CD8-positive, alpha-beta memory T cell (primary cell): ENCODE data around the gene SOCS3. TPM values are rescaled to one million over a fixed set of nuclear protein-coding genes. Genes with fewer than 3 reads are reported as not detected.
A peak's percentile ranks its signal among the peaks of the same experiment; 100 is the strongest.

Experiments
- CTCF ChIA-PET: fragments of 350-600 bp; sonication (Branson Sonifier 250); formaldehyde crosslinking; loops from one replicate; lab custom pipeline; 2021; ENCODE audit warnings: antibody characterized with exemption; lab: Charles Lee
- POLR2A ChIA-PET: fragments of 350-600 bp; sonication (Branson Sonifier 250); formaldehyde crosslinking; loops from one replicate; lab custom pipeline; 2021; ENCODE audit warnings: antibody characterized with exemption; lab: Charles Lee
- DNase-seq, 5 donors: peaks; one replicate each; pipeline versions ENCODE4 v3.0.0 to v3.0.0-alpha.2; 2020 to 2022; ENCODE audit warnings: mixed read lengths in 1 of 5
- H3K27ac ChIP-seq: one replicate; pipeline ENCODE4 v1.7.0; 2013; ENCODE audit warnings: low read depth, mild to moderate bottlenecking, low read length, moderate library complexity
- H3K27me3 ChIP-seq: 2 replicates; pipeline ENCODE4 v1.7.0; 2013; ENCODE audit warnings: low read length, mild to moderate bottlenecking; ENCODE audit not compliant: insufficient read depth, poor library complexity, severe bottlenecking
- H3K36me3 ChIP-seq: 2 replicates; pipeline ENCODE4 v1.7.0; 2013; ENCODE audit warnings: mild to moderate bottlenecking, low read length, moderate library complexity; ENCODE audit not compliant: insufficient read depth
- H3K4me1 ChIP-seq: 2 replicates; pipeline ENCODE4 v1.7.0; 2013; ENCODE audit warnings: mild to moderate bottlenecking, low read length, moderate library complexity; ENCODE audit not compliant: insufficient read depth
- H3K4me3 ChIP-seq: 2 replicates; pipeline ENCODE4 v1.7.0; 2013; ENCODE audit warnings: mild to moderate bottlenecking, low read length
- H3K9me3 ChIP-seq: 2 replicates; pipeline ENCODE4 v1.7.0; 2013; ENCODE audit warnings: mild to moderate bottlenecking, low read length
- H3K27ac Mint-ChIP-seq, 8 donors: one replicate each; pipeline ENCODE4 v1.8.0; 2020 to 2021; ENCODE audit warnings: mixed read lengths in 8 of 8, mild to moderate bottlenecking in 6 of 8, inconsistent platforms in 3 of 8, moderate library complexity in 3 of 8
- H3K27me3 Mint-ChIP-seq, 2 donors: one replicate each; pipeline ENCODE4 v1.8.0; 2020 to 2021; ENCODE audit warnings: mixed read lengths in 2 of 2, mild to moderate bottlenecking in 1 of 2, moderate library complexity in 1 of 2
- H3K36me3 Mint-ChIP-seq, 3 donors: one replicate each; pipeline ENCODE4 v1.8.0; 2020 to 2021; ENCODE audit warnings: mixed read lengths in 3 of 3, inconsistent platforms in 1 of 3, mild to moderate bottlenecking in 1 of 3
- H3K4me1 Mint-ChIP-seq, 3 donors: one replicate each; pipeline ENCODE4 v1.8.0; 2020 to 2021; ENCODE audit warnings: mixed read lengths in 3 of 3, inconsistent platforms in 1 of 3, mild to moderate bottlenecking in 1 of 3
- H3K4me3 Mint-ChIP-seq, 7 donors: one replicate each; pipeline ENCODE4 v1.8.0; 2020 to 2021; ENCODE audit warnings: mixed read lengths in 7 of 7, mild to moderate bottlenecking in 6 of 7, moderate library complexity in 4 of 7, inconsistent platforms in 2 of 7
- H3K9me3 Mint-ChIP-seq, 5 donors: one replicate each; pipeline ENCODE4 v1.8.0; 2020 to 2022; ENCODE audit warnings: mixed read lengths in 5 of 5, mild to moderate bottlenecking in 3 of 5, moderate library complexity in 2 of 5, inconsistent platforms in 1 of 5
- polyA plus RNA-seq: library from polyadenylated mRNA; unstranded; fragments of 300-500 nt; fragmentation: Illumina TruSeq; gene quantifications from one replicate; pipeline ENCODE4 v1.2.3, GENCODE V29; 2021
- total RNA-seq, 2 experiments: library from RNA; stranded (reverse); gene quantifications; one replicate each; pipeline ENCODE4 v1.2.3, GENCODE V29; 2021

SOCS3 gene
- total and polyA plus RNA-seq, 3 experiments from 2014 or later, result 26.9 to 38.9 (median 27.4) TPM

DNA sequence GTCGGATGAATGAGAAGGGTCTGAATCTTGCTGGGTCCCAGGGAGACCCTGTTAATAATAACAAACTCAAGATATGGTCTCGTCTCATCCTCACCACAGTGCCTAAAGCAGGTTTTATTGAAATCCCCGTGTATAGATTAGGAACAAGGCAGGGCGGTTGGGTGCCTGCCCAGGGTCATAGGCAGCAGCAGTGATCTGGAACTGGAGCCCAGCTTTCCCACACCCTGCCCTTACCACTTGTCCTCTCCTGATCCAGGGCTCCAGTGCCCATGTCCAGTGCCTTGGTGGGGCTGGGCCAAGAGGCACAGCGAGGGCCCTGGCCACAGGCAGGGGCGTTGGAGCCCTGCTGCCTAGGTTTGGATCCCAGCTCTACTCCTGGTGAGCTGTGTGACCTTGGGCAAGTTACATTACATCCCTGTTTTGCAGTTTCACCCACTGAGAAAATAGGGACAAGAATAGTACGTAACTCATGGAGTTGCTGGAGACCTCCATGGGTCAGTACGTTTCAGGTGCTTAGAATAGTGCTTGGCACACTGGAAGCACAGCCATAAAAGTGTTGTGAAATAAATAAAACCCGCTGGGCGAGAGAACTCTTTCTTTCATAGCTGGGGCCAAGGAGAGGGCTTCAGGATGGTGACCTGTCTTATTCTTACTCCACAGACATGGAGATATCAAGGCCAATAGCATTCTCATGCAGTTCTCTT is 13.9 kb downstream of the SOCS3 start:
- Histone ChIP-seq H3K27me3 (no peaks in the 10 kb centered on the region), H3K27ac (no peak overlapping the region), H3K36me3 (no peaks in the 10 kb centered on the region), H3K9me3 (no peaks in the 10 kb centered on the region), H3K4me1 (peaks cover 72% of the 10 kb centered on the region), H3K4me3 (no peak overlapping the region)
- peak overlapping the region in 3 of 8 donors; percentile 14 to 92 (median 79) for H3K27ac Mint-ChIP-seq
- H3K4me1 Mint-ChIP-seq, result peaks cover 61 to 79% (median 70%) of the 10 kb centered on the region in 3 donors
- no peaks in the 10 kb centered on the region for H3K9me3 Mint-ChIP-seq
- DNase-seq, result no peak
- POLR2A ChIA-PET, result no interaction called here
- H3K36me3 Mint-ChIP-seq, result no peaks in the 10 kb centered on the region
- peaks cover 0 to 1% of the 10 kb centered on the region in 2 donors for H3K27me3 Mint-ChIP-seq
- CTCF ChIA-PET, result interaction anchor here (2.4 kb wide), 1 partner anchor 14 kb away, joined by 9 read pairs; the partner anchor contains the start of gene SOCS3
- H3K4me3 Mint-ChIP-seq, result peak overlapping the region in 2 of 7 donors; percentile 3 to 9

DNA sequence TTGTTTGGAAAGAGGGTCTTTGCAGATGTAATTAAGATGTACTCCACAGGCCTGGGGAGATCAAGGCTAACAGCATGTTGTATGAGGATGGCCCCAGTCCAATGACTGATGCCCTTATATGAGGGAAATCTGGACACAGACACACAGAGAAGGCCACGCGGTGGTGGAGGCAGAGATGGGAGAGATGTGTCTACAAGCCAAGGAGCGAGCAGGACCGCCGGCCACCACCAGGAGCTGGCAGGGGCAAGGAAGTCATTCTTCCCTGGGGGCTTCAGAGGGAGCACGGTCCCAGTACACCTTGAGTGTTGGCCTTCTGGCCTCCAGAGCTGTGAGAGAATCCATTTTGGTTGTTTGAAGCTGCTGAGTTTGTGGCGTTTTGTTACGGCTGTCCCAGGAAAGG is 14.7 kb downstream of the SOCS3 start:
- Mint-ChIP-seq H3K27me3 (peaks cover 0 to 1% of the 10 kb centered on the region in 2 donors), H3K27ac (peak overlapping the region in 7 of 8 donors; percentile 4 to 92 (median 70)), H3K9me3 (no peaks in the 10 kb centered on the region), H3K4me3 (peak overlapping the region in 1 of 7 donors; percentile 40), H3K4me1 (peaks cover 63 to 78% (median 72%) of the 10 kb centered on the region in 3 donors), H3K36me3 (no peaks in the 10 kb centered on the region)
- ChIA-PET POLR2A (no interaction called here), CTCF (interaction anchor here (1.3 to 2.4 kb wide), 2 partner anchors 15 to 16 kb away, joined by 5 to 9 read pairs; partner anchors contain the start of gene SOCS3)
- DNase-seq, result no peak
- H3K36me3 ChIP-seq, result no peaks in the 10 kb centered on the region
- H3K4me3 ChIP-seq, result no peak overlapping the region
- no peaks in the 10 kb centered on the region for H3K27me3 ChIP-seq
- no peaks in the 10 kb centered on the region for H3K9me3 ChIP-seq
- H3K27ac ChIP-seq, result no peak overlapping the region
- H3K4me1 ChIP-seq, result peaks cover 71% of the 10 kb centered on the region

DNA sequence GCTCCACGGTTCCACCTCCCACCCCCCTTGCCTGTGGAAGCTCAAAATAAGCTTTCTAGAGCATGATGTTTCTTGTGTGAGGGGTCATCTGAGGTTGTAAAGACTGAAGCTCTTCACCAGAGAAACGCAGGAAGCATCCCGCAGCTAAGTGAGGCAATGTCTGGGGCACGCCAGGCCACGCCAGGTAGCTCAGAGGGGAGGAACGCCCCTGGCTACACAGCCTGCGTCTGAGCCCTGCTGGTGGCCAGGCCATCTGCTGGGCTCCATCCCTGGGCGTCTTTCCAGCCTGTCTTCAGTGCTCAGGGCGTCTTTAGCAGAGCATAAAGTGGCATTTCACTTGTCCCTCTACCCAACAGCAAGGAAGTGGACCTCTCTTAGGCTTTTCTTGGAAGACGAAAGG is 15.2 kb downstream of the SOCS3 start:
- H3K36me3 Mint-ChIP-seq, result no peaks in the 10 kb centered on the region
- H3K27ac Mint-ChIP-seq, result peak overlapping the region in 7 of 8 donors; percentile 4 to 92 (median 75)
- POLR2A ChIA-PET, result interaction anchor here (1.1 to 2.9 kb wide), 6 partner anchors 10 to 30 kb away, joined by 3 to 17 read pairs (median 5); no protein-coding TSS in a partner anchor
- H3K9me3 Mint-ChIP-seq, result no peaks in the 10 kb centered on the region
- Histone ChIP-seq H3K27ac (no peak overlapping the region), H3K27me3 (no peaks in the 10 kb centered on the region), H3K9me3 (no peaks in the 10 kb centered on the region), H3K4me3 (peak overlapping the region; percentile 45), H3K4me1 (peaks cover 76% of the 10 kb centered on the region), H3K36me3 (no peaks in the 10 kb centered on the region)
- H3K4me1 Mint-ChIP-seq, result peaks cover 63 to 76% (median 72%) of the 10 kb centered on the region in 3 donors
- H3K4me3 Mint-ChIP-seq, result peak overlapping the region in 5 of 7 donors; percentile 26 to 83 (median 48)
- CTCF ChIA-PET, result interaction anchor here (1.0 to 3.6 kb wide), 5 partner anchors 14 to 93 kb away, joined by 3 to 27 read pairs (median 4); partner anchors contain the start of gene SOCS3
- DNase-seq, result no peak
- peaks cover 0 to 1% of the 10 kb centered on the region in 2 donors for H3K27me3 Mint-ChIP-seq

DNA sequence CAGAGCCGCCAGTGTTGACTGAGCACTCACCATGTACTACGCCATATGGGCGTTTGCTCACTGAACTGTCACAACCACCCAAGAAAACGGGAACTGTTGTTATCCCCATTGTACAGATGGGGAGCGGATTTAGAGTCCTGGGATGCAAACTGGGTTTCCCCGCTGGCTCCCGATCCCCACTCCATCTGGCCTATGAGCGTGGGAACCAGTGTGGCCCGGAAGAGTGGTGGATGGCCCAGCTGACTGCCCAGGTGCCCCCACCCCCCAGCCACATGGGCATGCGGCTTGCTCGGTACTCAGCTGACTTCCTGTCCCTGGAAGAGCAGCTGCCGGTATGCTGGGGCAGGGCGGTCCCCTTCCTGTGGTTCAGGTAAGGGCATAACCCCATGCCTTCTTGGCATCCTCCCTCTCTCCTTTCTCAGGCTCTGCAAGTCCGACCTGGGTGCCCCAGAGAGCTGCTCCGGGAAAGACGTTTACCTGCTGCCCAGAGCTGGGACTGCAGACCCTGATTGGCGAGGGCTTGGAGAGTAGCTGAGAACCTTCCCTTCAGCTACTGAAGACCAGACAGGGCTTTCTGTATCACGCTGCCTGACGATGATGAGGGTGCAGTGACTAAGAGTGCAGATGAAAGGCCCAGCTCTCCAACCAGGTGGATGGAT is 16.2 kb downstream of the SOCS3 start:
- ChIA-PET CTCF (interaction anchor here (0.8 to 3.6 kb wide), 10 partner anchors 13 to 92 kb away, joined by 3 to 27 read pairs (median 4); partner anchors contain the start of gene SOCS3), POLR2A (interaction anchor here (0.7 to 2.9 kb wide), 8 partner anchors 9 to 54 kb away, joined by 3 to 17 read pairs (median 5); no protein-coding TSS in a partner anchor)
- H3K9me3 ChIP-seq, result no peaks in the 10 kb centered on the region
- peak; percentile 51 to 86 (median 83) for DNase-seq
- Mint-ChIP-seq H3K36me3 (no peaks in the 10 kb centered on the region), H3K27ac (peak overlapping the region; percentile 89 to 98 (median 96)), H3K4me3 (peak overlapping the region; percentile 63 to 83 (median 80)), H3K27me3 (no peaks in the 10 kb centered on the region), H3K4me1 (peaks cover 67 to 77% (median 73%) of the 10 kb centered on the region in 3 donors), H3K9me3 (no peaks in the 10 kb centered on the region)
- no peaks in the 10 kb centered on the region for H3K27me3 ChIP-seq
- peak overlapping the region; percentile 54 for H3K4me3 ChIP-seq
- H3K27ac ChIP-seq, result peak overlapping the region; percentile 66
- H3K36me3 ChIP-seq, result no peaks in the 10 kb centered on the region
- peaks cover 85% of the 10 kb centered on the region for H3K4me1 ChIP-seq

DNA sequence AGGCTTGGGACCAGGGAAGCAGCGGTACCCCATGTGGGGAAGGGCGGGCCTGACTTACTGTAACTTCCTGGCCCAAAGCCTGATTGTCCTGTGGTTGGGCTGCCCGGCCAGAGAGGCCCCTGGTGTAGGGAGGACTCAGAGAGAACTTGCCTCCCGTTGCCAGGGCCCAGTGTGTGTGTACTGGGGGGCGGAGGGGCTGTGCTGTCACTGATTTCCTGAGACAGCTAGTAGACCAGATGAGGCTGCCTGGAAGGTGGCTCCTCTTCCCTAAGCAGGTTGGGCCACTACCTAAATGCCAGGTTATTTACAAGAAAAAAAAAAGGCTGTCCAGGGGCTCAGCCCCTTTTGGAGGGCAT is 16.7 kb downstream of the SOCS3 start:
- H3K27me3 ChIP-seq, result no peaks in the 10 kb centered on the region
- peak overlapping the region; percentile 89 to 98 (median 96) for H3K27ac Mint-ChIP-seq
- no peaks in the 10 kb centered on the region for H3K36me3 ChIP-seq
- peak overlapping the region; percentile 66 for H3K27ac ChIP-seq
- no peak for DNase-seq
- H3K4me3 Mint-ChIP-seq, result peak overlapping the region; percentile 63 to 83 (median 80)
- H3K9me3 Mint-ChIP-seq, result no peaks in the 10 kb centered on the region
- H3K4me3 ChIP-seq, result peak overlapping the region; percentile 54
- CTCF ChIA-PET, result interaction anchor here (1.0 to 3.6 kb wide), 5 partner anchors 13 to 69 kb away, joined by 3 to 27 read pairs (median 4); partner anchors contain the start of gene SOCS3
- H3K36me3 Mint-ChIP-seq, result no peaks in the 10 kb centered on the region
- H3K27me3 Mint-ChIP-seq, result no peaks in the 10 kb centered on the region
- POLR2A ChIA-PET, result interaction anchor here (0.5 to 2.9 kb wide), 4 partner anchors 12 to 237 kb away, joined by 3 to 17 read pairs (median 4); no protein-coding TSS in a partner anchor
- peaks cover 86% of the 10 kb centered on the region for H3K4me1 ChIP-seq
- H3K4me1 Mint-ChIP-seq, result peaks cover 65 to 72% (median 72%) of the 10 kb centered on the region in 3 donors
- no peaks in the 10 kb centered on the region for H3K9me3 ChIP-seq

DNA sequence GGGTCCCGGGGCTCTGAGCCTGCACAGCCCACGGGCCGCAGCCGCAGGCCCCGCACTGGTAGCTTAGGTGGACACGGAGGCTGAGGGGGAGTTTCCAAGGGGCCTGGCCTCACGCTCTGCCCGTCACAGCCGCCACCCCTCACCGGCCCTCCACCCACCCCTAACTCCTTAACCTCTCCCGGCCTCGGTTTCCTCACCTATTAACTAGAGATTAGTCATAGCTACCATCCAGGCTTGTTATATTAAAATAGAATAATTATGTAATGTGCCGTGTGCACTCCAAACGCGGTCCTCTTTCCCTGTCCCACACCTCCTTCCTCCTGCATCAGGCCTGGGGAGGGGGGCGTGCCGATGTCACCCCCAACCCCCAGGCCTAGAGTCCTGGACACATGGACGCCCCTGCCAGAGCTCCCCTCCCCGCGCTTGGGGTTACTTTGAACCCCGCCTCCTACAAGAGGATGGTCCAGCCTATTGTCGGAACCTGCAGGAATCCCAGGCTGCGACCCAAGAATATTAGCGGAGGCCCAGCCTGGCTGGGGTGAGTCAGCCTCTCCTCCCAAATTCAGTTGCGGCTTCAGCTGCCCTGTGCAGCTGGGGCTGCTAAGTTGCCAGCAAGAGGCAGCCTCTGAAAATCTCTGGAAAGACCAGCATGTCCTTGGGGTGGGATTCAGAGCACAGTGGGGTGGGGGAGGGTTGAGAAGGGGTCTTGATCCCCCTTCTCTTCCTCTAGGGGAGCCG is 17.3 kb downstream of the SOCS3 start:
- peak overlapping the region; percentile 54 for H3K4me3 ChIP-seq
- CTCF ChIA-PET, result interaction anchor here (1.0 to 3.6 kb wide), 3 partner anchors 14 to 30 kb away, joined by 3 to 27 read pairs (median 4); partner anchors contain the start of gene SOCS3
- H3K4me1 Mint-ChIP-seq, result peaks cover 60 to 70% (median 67%) of the 10 kb centered on the region in 3 donors

More for the DNA sequence above, 17.3 kb downstream of the SOCS3 start:
- Histone ChIP-seq H3K4me1 (peaks cover 81% of the 10 kb centered on the region), H3K27ac (peak overlapping the region; percentile 66), H3K9me3 (no peaks in the 10 kb centered on the region), H3K36me3 (no peaks in the 10 kb centered on the region), H3K27me3 (no peaks in the 10 kb centered on the region)
- Mint-ChIP-seq H3K27me3 (no peaks in the 10 kb centered on the region), H3K36me3 (no peaks in the 10 kb centered on the region), H3K4me3 (peak overlapping the region; percentile 66 to 83 (median 80)), H3K9me3 (no peaks in the 10 kb centered on the region), H3K27ac (peak overlapping the region; percentile 89 to 98 (median 96))
- DNase-seq, result no peak
- POLR2A ChIA-PET, result interaction anchor here (0.5 to 2.9 kb wide), 4 partner anchors 8 to 236 kb away, joined by 3 to 17 read pairs (median 4); no protein-coding TSS in a partner anchor
